SK-N-SH (cell line): ENCODE results near the gene TEAD1.

ENCODE experiments used
- CHD2 ChIP-seq: fragments of 150-350 bp; IDR thresholded peaks from 2 replicates; pipeline ENCODE4 v1.6.1; 2018; ENCODE audit warnings: low read length; ENCODE audit not compliant: partially characterized antibody
- POLR2AphosphoS5 ChIP-seq: IDR thresholded peaks from 2 replicates; pipeline ENCODE4 v1.6.1; 2012; ENCODE audit warnings: low read depth, low read length
- RFX5 ChIP-seq: IDR thresholded peaks from 2 replicates; pipeline ENCODE4 v1.6.1; 2012; ENCODE audit warnings: mild to moderate bottlenecking, improper control_type of control experiment, low read length
- SMC3 ChIP-seq: IDR thresholded peaks from 2 replicates; pipeline ENCODE4 v1.6.1; 2012; ENCODE audit warnings: low read depth, low read length, improper control_type of control experiment
- TAF1 ChIP-seq: IDR thresholded peaks from 2 replicates; pipeline ENCODE4 v1.6.1; 2012; ENCODE audit warnings: low read depth, mild to moderate bottlenecking, low read length, moderate library complexity, borderline replicate concordance
- TCF12 ChIP-seq: IDR thresholded peaks from 2 replicates; pipeline ENCODE4 v1.4.0; 2012
- YY1 ChIP-seq: IDR thresholded peaks from 2 replicates; pipeline ENCODE4 v1.4.0; 2012; ENCODE audit warnings: low read depth, mild to moderate bottlenecking
- TF ChIP-seq, protein P1 (sequence below): fragments of 200-600 bp; sonication (generic); IDR thresholded peaks from 2 replicates; pipeline ENCODE4 v1.6.1; 2017; ENCODE audit warnings: antibody characterized with exemption, mild to moderate bottlenecking, moderate library complexity
- TF ChIP-seq, protein P2 (sequence below): IDR thresholded peaks from 2 replicates; pipeline ENCODE4 v1.4.0; 2012; ENCODE audit warnings: low read depth
- TF ChIP-seq, protein P3 (sequence below): IDR thresholded peaks from 2 replicates; pipeline ENCODE4 v1.4.0; 2012; ENCODE audit warnings: low read depth, borderline replicate concordance

DNA sequence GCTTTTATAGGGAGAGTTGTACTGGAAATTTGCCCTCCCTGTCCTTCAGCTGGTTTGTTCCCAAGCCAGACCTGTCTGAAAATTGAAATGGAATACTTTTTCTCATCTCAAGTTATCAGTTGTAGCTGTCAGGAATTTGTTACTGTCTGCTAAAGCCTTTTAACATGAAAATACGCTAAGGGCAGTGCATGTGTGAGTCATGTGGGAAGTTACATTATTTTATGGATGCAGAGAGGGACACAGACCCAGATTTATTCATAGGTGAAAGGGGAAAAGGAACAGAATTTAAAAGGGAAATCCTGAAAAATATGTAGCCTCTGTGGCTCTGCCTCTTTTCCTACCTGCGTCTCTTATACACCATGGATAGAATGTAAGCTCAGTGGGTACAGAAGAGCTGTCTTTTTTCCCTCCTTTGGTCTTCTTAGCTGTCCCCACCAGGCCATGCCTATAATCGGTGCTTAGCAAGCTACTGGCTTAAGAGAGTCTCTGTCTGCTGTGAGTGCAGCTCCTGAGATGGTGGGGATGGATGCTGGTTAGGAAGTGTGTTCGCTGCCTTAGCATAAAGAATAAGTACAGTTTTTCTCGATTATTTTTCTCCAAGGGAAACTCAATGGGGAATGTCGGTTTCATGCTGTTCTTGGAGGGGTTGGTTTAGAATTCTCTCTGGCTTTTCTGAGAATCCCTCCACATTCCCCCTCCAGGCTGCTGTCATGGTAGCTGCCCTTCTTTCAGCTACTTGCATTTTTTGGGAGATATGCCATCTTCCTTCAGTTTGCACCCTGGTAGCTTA is 166.8 kb downstream of the TEAD1 start:
- TF ChIP-seq RFX5 = no peak
- TF ChIP-seq, protein P1, sequence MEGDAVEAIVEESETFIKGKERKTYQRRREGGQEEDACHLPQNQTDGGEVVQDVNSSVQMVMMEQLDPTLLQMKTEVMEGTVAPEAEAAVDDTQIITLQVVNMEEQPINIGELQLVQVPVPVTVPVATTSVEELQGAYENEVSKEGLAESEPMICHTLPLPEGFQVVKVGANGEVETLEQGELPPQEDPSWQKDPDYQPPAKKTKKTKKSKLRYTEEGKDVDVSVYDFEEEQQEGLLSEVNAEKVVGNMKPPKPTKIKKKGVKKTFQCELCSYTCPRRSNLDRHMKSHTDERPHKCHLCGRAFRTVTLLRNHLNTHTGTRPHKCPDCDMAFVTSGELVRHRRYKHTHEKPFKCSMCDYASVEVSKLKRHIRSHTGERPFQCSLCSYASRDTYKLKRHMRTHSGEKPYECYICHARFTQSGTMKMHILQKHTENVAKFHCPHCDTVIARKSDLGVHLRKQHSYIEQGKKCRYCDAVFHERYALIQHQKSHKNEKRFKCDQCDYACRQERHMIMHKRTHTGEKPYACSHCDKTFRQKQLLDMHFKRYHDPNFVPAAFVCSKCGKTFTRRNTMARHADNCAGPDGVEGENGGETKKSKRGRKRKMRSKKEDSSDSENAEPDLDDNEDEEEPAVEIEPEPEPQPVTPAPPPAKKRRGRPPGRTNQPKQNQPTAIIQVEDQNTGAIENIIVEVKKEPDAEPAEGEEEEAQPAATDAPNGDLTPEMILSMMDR = no peak
- TF ChIP-seq TCF12 = peak; percentile 55
- no peak for TF ChIP-seq SMC3
- TF ChIP-seq, protein P2, sequence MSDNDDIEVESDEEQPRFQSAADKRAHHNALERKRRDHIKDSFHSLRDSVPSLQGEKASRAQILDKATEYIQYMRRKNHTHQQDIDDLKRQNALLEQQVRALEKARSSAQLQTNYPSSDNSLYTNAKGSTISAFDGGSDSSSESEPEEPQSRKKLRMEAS = no peak
- no peak; the same call in 1 of the 2 replicates for TF ChIP-seq POLR2AphosphoS5
- TF ChIP-seq TAF1 = no peak
- TF ChIP-seq YY1 = no peak
- TF ChIP-seq, protein P3, sequence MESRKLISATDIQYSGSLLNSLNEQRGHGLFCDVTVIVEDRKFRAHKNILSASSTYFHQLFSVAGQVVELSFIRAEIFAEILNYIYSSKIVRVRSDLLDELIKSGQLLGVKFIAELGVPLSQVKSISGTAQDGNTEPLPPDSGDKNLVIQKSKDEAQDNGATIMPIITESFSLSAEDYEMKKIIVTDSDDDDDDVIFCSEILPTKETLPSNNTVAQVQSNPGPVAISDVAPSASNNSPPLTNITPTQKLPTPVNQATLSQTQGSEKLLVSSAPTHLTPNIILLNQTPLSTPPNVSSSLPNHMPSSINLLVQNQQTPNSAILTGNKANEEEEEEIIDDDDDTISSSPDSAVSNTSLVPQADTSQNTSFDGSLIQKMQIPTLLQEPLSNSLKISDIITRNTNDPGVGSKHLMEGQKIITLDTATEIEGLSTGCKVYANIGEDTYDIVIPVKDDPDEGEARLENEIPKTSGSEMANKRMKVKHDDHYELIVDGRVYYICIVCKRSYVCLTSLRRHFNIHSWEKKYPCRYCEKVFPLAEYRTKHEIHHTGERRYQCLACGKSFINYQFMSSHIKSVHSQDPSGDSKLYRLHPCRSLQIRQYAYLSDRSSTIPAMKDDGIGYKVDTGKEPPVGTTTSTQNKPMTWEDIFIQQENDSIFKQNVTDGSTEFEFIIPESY = no peak
- TF ChIP-seq CHD2 = no peak
